HG03432 (cell line): ENCODE results near the gene ITGA5.

Experiments used
- ATAC-seq: cut with Tn5 transposase; IDR thresholded peaks from one replicate; pipeline ENCODE4 v1.9.1; 2021; ENCODE audit warnings: mild to moderate bottlenecking, moderate library complexity; ENCODE audit not compliant: unreplicated experiment

Gene ITGA5

DNA sequence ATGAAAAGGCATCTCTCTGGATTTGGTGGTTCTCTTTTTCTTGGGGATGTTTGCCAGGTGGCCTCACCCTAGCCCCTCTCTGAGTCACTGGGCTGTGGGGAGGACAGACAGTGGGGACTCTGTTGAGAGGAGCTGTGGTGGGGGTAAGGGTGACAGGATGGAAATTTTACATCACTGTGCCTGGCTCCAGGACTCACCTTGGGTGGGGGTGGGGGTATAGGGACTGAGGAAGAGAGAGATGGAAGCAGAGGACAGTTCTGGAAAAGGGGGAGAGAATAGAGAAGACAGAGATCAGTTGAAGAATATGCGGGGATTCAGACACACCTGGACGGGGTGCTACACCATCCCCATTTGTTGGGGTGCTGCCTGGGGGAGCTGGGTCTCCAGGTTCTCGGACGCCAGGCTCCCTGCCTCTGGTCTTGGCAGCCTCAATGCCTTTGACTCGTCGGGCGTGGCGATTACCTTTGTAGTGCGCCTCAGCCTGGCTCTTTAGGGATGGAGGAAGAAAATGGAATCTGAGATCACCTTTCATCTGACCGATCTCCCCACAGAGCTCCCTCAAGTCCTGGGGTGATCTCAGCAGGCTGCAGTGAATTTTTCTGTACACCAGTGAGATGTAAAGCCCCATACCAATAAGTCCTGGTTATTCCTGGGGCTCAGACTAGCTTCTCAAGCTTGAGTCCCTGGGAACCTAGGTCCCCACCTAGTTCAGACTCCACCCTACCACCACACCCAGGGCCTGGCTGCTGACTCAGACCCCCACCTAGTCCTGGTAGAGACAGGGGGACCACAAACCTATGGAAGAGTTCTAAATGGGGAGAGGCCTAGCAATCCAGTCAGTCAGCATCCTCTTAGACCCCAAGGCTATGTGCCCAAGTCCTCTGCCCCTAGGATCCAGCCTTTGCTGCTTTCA is 45.2 kb downstream of the ITGA5 start:
- ATAC-seq, result no peak

DNA sequence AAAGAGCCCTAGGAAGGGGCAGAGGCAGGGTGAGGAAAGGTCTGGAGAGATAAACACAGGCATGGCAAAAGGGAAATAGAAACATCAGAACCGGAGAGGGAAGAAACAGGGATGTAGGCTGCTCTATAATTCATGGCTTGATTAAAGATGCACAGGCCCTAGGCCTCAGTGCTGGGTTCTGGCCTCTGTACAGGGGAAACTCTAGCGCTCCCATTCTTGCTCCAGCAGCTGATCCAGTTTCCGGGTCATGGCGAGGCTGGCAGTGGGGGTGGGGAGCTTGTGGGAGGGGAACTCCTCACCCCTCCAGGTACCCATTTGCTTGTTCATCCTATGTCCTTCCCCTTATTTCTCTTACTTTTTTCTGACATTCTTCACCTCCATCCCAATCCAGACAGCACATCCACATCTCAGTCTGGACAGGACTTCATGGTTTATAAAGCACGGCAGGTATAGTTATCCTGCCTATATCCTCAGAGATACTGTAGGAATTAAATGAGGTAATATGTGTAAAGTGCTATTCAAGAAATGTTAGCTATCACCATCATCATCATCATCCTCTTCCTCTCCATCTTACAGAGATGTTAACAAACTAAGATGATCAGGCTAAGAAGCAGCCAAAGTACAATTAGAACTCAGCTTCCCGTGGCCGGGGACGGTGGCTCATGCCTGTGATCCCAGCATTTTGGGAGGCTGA is 46.8 kb downstream of the ITGA5 start:
- no peak for ATAC-seq

DNA sequence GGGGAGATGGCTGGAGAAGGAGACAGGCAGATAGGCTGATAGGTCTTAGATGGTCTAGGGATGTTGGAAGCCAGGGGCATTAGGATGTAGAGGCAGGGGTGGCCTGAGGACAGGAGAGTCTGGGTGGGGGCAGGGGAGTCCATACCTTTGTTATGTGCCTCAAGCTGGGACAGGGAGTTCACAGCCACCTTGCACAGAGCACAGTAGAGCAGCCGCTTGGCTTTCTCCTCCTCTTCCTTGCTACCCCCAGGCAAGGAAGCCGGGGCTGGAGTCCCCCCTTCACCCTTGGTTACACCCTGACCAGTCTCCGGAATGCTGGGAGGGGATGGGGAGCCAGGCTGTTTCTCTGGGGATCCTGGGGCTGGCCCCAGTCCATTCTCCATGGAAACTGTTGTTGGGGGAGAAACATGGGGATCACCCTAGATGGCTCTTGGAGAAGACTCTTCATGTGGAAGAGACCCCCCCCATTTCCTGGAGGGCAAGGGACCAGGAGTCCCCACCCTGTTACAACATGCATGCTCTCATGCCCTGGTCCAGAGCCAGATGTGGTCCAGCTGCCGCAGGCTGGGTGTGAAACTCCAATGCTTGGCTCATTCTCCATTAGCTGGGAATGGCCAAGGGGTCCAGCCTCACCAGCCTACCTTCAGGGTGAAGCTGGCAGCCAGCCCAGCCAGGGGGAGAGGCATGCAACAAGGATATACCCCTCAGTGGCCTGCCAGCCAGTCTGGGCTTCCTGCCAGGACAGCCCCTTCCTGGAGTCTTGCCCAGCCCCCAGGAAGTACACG is 47.5 kb downstream of the ITGA5 start:
- no peak for ATAC-seq

DNA sequence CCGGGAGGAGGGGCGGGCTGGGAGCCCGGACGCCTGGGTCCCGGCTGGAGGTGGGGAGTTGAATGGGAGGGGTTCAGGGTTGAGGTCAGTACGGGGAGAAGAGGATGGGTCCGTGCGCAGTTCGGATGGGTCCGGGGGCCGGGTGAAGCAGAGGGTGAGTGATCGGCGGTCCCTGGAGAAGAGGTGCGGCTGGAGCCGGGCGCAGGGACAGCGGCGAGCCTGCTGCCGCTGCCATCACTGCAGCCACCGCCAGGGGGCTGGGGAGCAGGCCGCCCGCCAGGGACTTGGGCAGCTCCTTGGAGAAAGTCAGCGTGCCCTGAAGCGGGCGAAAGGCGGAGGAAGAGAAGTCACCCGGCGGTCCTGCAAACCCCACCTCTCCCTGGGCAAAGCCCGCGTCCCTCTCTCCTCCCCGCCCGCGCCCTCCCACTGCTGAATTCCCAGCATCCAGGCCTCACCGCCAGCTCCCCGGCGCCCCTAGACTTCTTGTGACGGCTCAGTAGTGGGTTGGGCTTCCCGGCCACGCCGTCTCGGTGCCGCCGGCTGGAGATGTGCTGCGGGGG is 48.8 kb downstream of the ITGA5 start:
- no peak for ATAC-seq

DNA sequence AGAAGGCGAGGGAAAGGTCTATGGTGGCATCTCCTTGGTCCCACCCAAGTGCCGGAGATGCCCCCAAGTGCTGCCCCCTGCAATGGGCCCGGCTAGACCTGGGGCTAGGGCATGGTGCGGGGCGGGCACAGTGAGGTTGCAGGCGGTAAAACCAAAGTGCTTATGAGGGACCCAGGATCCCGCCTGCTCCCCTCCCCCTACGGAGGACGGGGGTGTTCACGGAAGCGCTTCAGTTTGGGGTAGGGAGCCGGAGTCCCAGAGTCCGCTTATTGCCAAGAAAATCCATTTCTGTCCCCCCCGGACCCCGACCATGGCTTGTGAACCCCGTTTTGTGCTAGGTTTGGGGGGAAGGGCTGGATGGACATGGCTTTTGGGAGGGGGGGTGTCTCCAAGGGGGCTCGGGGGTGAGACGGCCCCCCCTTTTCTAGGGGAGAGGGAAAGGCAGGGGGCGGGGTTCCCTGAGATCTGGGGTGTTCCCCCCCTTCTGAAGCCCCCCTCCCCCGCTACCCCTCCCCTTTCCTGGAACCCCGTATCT is 49.4 kb downstream of the ITGA5 start:
- ATAC-seq, result no peak

DNA sequence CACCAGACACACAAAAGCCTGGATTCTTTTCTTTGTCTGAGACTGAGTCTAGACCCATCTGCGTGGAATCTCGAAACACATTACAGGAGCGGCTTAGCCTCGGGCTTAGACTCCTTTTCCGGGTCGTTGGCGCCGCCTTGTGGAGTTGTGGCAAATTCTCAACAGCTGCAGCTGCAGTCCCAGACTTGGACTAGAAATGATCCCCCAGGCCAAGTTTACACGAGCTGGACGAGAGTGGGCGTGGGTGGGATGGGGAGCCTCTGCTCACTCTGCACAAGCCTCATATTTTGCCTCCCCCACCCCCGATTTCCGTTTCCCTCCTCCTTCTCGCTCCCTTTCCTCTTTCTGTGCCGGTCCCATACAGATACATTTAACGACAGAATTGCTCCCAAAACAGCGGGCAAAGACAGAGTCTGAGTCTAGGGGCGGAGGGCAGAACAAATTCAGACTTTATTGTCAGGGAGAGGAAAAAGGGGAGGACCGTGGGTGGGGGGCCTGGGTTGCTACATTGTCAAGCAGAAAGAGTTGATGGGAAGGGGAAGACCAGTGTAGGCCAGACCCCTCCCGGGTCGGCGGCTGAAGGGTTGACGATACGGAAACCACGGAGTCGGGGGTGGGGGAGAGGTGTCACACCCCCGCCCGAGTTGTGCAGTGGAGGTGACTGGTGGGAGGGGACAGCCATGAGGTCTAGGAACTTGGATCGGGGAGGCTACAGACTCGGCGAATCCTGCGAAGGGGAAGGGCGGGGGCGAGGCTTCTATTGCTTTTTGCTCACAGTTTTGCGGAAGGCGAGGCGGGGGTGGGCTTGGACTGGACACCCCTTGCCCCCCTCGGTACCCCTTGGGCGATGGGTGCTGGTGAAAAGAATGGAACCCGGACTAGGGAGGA is 50.1 kb downstream of the ITGA5 start:
- ATAC-seq, result peak; percentile 73

DNA sequence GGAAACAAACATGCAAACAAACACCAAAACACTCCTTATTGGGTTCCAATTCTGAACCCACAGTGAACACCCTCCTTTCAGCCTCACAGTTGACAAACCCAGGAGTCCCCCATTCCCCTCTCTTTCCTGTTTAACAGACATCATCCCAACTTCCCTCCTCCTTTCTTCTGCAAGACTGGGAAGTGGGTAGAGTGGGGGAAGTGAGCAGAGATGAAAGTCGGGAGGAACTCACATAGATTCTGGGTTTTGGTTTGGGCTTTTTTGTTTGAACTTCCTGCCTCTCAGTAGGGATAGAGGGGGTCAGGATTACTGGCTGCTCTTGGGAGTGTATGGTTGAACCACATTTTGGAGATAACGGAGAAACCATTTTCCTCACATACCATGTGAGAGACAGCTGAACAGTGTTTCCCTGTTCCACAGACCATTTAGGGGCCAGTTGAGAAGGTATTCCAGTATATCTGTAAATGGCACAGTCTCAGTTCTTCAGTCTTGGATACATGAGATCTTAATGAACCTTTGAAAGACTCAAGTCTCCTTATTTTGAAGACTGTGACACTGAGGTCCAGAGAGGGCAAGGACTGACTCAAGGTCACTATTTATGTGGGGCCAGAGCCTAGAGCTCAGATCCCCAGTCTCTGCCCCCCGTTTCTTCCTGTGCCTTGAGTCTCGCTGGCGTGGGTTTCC is 50.9 kb downstream of the ITGA5 start:
- peak; percentile 15 for ATAC-seq

DNA sequence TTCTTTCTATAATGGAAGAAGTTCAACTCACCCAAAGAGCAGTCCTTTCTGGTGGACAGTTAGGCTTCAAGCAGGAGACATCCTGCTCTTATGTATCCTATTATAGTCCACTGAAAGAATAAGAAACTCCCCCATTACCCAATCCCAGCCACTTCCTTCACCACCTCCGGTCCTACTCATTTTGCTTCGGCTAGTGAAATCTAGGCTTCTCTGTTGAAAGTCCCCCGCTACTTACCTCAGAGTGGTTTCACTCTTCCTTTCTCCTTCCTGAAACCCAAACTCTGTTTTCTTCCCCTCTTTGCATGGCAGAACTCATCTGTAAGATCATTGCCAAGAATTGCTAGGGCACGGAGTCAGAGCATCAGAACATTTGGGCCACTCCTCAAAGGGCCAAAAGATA is 54.7 kb downstream of the ITGA5 start, which contains the start of gene GPR84:
Gene GPR84 (minus strand): TSS at position 74 of the 400 bp plus-strand sequence. CDS start 635 bp downstream, outside the sequence.
- peak; percentile 44 for ATAC-seq

DNA sequence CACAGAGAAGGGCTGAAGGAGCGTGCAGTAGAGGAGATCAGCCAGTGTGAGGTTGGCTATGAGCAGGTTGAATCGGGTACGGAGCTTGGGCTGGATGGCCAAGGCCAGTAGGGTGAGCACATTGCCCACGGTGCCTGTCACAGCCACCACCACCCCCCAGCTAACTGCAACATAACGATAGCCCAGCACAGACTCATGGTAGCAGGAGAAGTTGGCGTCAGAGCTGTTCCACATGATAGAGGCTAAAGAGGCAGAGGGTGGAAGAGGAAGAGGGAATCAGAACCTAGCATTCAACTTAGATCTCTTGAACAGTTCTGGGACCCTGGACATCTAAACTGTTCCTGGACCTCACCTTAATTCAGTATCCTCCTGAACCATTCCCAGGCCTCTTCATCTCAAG is 55.4 kb downstream of the ITGA5 start:
- ATAC-seq, result no peak

DNA sequence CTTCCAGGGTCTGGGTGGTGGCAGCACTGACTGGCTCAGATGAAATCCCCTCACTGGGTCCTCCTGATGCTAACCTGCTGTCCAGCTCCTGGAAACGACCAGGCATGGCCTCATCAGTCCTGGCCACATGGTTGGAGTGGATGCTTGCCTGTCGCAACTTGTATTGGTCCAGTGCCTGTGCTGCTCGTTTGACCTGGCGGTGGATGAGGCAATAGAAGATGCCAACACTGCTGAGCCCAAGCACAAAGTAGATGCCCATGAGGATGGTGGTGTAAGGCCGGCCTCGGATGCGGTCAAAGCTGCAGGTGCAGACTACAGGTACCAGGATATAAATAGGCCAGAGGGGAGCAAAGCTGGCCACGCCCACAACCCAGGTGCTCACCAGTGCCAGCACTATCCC is 56.0 kb downstream of the ITGA5 start:
- no peak for ATAC-seq

DNA sequence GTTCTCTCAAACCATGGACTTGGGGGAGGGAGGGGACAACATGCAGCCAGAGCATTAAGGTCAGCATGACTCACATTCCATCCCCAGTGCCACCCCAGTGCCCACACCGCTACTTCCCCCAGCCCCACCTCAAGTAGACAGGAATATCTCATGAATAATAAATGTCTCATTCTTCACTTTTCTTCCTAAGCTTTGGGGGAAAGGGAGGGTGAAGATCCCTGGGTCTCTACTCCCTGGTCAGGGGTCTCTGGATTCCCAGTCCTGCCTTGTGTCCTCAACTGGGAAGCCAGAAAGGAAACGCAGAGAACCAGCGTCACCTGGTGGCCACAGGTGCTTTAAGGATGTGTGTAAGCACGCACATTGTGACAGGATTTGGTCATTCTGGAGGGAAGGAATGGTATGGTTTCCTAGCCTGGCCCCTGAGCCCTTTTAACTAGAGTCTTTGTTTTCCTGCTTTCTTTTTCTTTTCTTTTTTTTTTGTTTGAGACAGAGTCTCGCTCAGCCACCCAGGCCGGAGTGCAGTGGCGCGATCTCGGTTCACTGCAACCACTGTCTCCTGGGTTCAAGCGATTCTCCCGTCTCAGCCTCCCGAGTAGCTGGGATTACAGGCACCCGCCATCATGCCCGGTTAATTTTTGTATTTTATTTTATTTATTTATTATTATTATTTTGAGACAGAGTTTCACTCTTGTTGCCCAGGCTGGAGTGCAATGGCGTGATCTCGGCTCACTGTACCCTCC is 58.2 kb downstream of the ITGA5 start:
- ATAC-seq, result no peak

DNA sequence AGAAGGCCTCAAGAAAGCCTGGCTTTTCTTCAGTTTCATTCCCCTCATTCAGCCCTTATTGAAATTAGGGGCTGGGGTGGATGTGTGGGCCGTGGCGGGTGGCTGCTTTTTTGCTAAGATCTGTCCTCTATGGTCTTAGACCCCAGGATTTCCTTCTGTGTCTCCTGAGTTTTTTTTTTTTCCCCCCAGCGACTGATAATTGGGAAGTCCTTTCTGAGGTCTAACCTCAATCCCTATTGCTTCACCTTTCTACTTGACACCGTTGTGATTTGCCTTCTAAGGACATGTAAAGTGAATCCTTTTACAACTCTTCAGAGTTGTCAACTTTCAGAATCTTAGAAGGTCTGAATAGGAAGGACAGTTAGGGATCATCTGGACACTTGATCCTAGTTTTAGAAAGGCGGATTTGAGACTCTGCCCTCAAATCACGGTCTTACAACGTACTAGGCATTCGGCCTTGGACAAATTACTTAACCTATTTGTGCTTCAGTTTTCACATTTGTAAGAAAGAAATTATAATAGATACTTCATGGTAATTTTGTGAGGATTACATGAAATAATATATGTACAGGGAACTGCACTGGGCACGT is 59.2 kb downstream of the ITGA5 start:
- ATAC-seq, result no peak

DNA sequence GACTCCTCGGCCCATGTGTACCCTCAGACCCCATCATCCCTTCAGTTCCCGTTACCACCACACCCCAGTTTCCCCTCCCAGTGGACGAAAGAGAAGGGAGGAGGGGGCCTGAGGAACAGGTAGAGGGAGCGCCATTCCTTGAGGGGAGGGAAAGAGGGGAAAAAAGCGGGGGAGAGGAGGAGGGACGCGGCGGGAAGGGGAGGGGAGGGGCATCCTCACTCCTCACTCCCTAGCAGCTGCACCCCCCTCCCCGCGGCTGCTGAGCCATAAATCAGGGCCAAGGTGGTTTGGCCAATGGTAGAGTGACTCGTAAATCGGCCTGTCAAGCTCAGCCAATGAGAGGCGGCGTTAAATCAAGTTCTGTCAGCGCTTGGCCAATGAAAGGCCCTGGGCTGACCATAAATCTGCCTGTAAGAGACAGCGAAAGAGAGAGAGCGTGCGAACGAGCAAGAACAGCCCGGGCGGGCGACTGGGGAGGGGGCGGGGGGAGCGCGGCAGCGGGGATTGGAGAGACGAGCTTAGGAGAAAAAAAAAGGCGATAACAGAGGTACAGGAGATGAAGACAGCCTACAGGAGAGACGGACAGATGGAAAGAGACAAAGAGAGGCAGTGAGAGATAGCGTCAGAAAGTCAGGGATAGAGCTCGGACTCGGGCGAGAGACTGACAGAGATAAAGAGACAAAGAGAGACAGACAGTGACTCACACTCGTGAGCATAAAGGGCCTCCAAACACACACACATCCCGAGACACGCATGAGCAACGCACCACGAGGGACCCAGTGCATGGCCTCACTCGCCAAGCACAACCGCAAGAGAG is 59.9 kb downstream of the ITGA5 start:
- ATAC-seq, result peak; percentile 97

DNA sequence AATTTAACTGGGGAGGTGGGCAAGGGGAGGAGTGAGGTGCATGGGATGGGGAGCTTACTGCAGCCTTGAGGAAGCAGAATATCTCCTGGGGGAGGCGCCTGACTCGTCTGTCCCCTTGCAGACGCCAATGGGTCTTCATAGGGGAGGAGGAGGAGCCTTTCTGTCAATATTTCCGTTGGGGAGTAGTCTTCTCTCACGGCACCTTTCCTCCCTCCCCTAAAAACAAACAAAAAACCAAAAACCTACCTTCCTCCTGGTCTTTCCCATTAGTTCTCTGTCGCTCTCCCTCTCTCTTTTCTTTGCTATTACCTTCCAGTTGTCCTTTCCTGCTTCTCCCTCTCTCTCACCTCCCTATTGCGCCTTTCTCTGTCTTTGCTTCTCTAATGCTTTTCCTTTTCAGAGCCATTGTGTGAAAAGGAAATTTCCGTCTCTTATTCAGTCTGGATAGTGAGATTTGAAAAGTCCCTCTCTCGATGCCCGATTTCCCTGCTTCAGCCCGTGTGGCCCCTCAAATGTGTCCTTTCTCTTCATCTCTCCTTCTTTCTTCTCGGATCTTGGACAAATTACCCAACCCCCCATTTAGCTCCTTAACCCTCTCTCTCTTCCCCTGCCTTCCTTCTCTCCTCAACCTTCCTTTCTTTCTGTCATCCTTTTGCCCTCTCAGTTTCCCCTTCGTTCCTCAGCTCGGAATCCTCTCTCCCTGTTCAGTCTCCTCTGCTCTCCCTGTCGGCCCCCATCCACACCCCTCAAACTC is 60.7 kb downstream of the ITGA5 start:
- ATAC-seq, result no peak

DNA sequence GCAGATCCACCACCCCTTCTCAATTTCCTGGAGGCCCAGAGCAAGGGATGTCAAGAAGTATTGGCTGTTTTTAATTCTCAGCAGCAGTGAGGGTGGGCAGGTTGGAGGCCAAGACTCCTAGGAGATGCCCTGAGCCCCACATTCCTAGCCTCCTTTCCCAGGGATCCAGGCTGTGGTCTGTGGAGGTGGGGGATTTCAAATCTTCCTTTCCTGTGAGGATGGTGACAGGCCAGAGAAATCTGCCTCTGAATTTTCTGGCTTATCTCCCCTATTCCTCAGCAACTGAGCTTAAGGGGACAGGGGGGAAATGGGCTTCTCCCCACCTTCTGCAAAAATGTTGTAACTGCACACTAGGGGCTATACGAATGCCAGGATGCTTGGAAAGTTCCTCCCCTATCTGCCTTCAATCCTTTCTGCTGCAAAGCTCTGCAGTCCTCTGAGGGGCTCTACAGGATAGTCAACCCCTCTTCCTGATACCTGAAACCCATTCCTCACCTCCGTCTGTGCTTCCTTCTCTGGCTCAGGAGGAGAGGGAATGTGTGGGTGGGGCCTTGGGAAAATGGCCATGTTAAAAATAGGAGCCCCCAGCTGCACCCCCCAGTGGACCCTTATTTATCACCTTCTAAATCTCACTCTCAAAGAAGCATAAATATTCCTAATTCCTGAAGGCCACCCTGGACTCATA is 61.4 kb downstream of the ITGA5 start:
- ATAC-seq, result no peak

DNA sequence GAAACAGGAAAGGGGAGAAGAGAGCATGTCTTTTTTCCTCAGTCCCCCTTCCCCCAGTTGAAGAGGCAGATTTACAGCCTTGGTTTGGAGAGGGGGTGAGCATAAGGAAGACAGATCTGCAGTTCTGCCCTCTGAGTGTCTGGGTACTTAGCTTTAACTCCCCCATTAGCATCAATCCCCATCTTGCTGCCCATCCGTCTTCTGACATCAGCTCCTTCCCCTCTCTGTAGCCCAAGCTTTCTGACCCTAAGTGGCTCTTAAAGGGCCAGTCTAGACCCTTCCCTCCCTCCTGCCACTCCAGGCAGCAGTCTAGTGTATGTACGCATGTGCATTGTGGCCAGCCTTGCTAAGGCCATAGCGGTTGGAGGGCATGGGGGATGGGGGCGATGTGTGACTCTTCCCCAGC is 62.1 kb downstream of the ITGA5 start:
- ATAC-seq, result no peak
